CD14-positive monocyte (primary cell): ENCODE measurements around the gene MTHFR. TPM values are rescaled to one million over a fixed set of nuclear protein-coding genes. Genes with fewer than 3 reads are reported as not detected.

ENCODE experiments used
- DNase-seq, 3 donors: peaks; one replicate each; pipeline ENCODE4 v3.0.0-alpha.2; 2011 to 2022
- H2AFZ ChIP-seq: 2 replicates; pipeline ENCODE4 v1.6.0; 2012; ENCODE audit warnings: mild to moderate bottlenecking, low read depth, low read length, inconsistent platforms; ENCODE audit not compliant: insufficient read depth, poor library complexity, severe bottlenecking
- H3K27ac ChIP-seq, 2 donors: 1 replicate in 1 of 2; 2 replicates in 1 of 2; pipeline ENCODE4 v1.5.1; 2012 to 2013; ENCODE audit warnings: low read length in 2 of 2, control low read depth in 1 of 2, inconsistent platforms in 1 of 2, low read depth in 1 of 2, mild to moderate bottlenecking in 1 of 2
- H3K27me3 ChIP-seq, 2 donors: one replicate each; pipeline versions ENCODE4 v1.6.0 to v1.6.1; 2011 to 2013; ENCODE audit warnings: low read length in 2 of 2; ENCODE audit not compliant: control insufficient read depth in 2 of 2, insufficient read depth in 2 of 2
- H3K36me3 ChIP-seq, 2 donors: replicated peaks in 1 of 2; 1 replicate in 1 of 2; 2 replicates in 1 of 2; pipeline versions ENCODE4 v1.5.1 to v1.6.1; 2012 to 2013; ENCODE audit warnings: low read length in 2 of 2, control low read depth in 1 of 2, inconsistent platforms in 1 of 2, mild to moderate bottlenecking in 1 of 2; ENCODE audit not compliant: insufficient read depth in 2 of 2, control insufficient read depth in 1 of 2
- H3K4me1 ChIP-seq, 2 donors: 1 replicate in 1 of 2; 2 replicates in 1 of 2; pipeline versions ENCODE4 v1.5.1 to v1.6.1; 2012 to 2013; ENCODE audit warnings: low read length in 2 of 2, control low read depth in 1 of 2, inconsistent platforms in 1 of 2, mild to moderate bottlenecking in 1 of 2, moderate library complexity in 1 of 2; ENCODE audit not compliant: insufficient read depth in 2 of 2, control insufficient read depth in 1 of 2
- H3K4me2 ChIP-seq: replicated peaks from 2 replicates; pipeline ENCODE3; 2012; ENCODE audit warnings: low read length, moderate library complexity, mild to moderate bottlenecking; ENCODE audit not compliant: poor library complexity, severe bottlenecking; ENCODE audit errors: extremely low read depth
- H3K4me3 ChIP-seq, 3 experiments: fragments of 200-600 bp in 1 of 3; sonication (generic) in 1 of 3; replicated peaks in 1 of 3; 1 replicate in 2 of 3; 2 replicates in 1 of 3; pipeline ENCODE4 v1.5.1; 2011 to 2013; ENCODE audit warnings: low read length in 3 of 3, mild to moderate bottlenecking in 3 of 3, control low read depth in 2 of 3, low read depth in 2 of 3, inconsistent platforms in 1 of 3, moderate library complexity in 1 of 3
- H3K79me2 ChIP-seq: 2 replicates; pipeline ENCODE4 v1.6.0; 2012; ENCODE audit warnings: mild to moderate bottlenecking, control low read depth, inconsistent platforms, low read length, moderate library complexity; ENCODE audit not compliant: insufficient read depth
- H3K9ac ChIP-seq: 2 replicates; pipeline ENCODE4 v1.6.0; 2017; ENCODE audit warnings: low read length, mild to moderate bottlenecking; ENCODE audit not compliant: insufficient read depth, poor library complexity, severe bottlenecking
- H3K9me3 ChIP-seq, 2 donors: replicated peaks in 1 of 2; 1 replicate in 1 of 2; 2 replicates in 1 of 2; pipeline versions ENCODE4 v1.5.1 to v1.6.1; 2012 to 2013; ENCODE audit warnings: low read length in 2 of 2, control low read depth in 1 of 2; ENCODE audit not compliant: control insufficient read depth in 1 of 2, insufficient read depth in 1 of 2
- H4K20me1 ChIP-seq: 2 replicates; pipeline ENCODE4 v1.6.0; 2012; ENCODE audit warnings: mild to moderate bottlenecking, low read length, control low read depth, moderate library complexity; ENCODE audit not compliant: insufficient read depth
- H3K27ac Mint-ChIP-seq, 7 donors: one replicate each; pipeline ENCODE4 v1.8.0; 2020; ENCODE audit warnings: mild to moderate bottlenecking in 7 of 7, mixed read lengths in 7 of 7, moderate library complexity in 6 of 7, inconsistent platforms in 2 of 7
- H3K27me3 Mint-ChIP-seq, 3 donors: one replicate each; pipeline ENCODE4 v1.8.0; 2021 to 2022; ENCODE audit warnings: low read depth in 3 of 3, mild to moderate bottlenecking in 3 of 3, mixed read lengths in 3 of 3, moderate library complexity in 3 of 3, inconsistent platforms in 1 of 3
- H3K36me3 Mint-ChIP-seq, 2 donors: one replicate each; pipeline ENCODE4 v1.8.0; 2020; ENCODE audit warnings: mixed read lengths in 2 of 2, inconsistent platforms in 1 of 2, mild to moderate bottlenecking in 1 of 2
- H3K4me1 Mint-ChIP-seq: one replicate; pipeline ENCODE4 v1.8.0; 2020; ENCODE audit warnings: mild to moderate bottlenecking, mixed read lengths
- H3K4me3 Mint-ChIP-seq, 2 donors: one replicate each; pipeline ENCODE4 v1.8.0; 2020; ENCODE audit warnings: mild to moderate bottlenecking in 2 of 2, mixed read lengths in 2 of 2, moderate library complexity in 1 of 2
- H3K9me3 Mint-ChIP-seq, 7 donors: one replicate each; pipeline ENCODE4 v1.8.0; 2020 to 2022; ENCODE audit warnings: mixed read lengths in 7 of 7, mild to moderate bottlenecking in 6 of 7, moderate library complexity in 6 of 7, inconsistent platforms in 2 of 7
- WGBS: methylation state at CpG from one replicate; pipeline ENCODE4 v1.1.5; 2013; ENCODE audit warnings: missing lambda C conversion rate; ENCODE audit not compliant: insufficient coverage; 5-methylcytosine and 5-hydroxymethylcytosine counted together
- intact Hi-C, 2 donors: fragments of 100-400 bp; cut with micrococcal nuclease; formaldehyde crosslinking; loops; one replicate each; pipeline versions ENCODE4 v1.15.0 to v1.15.1; 2023
- polyA plus RNA-seq, 3 donors: library from polyadenylated mRNA; depleted of rRNA in 1 of 3; unstranded in 2 of 3; stranded (reverse) in 1 of 3; fragments of 300-500 nt in 2 of 3; fragments of >200 nt in 1 of 3; fragmentation: Illumina TruSeq in 2 of 3; gene quantifications; 1 replicate in 2 of 3; 2 replicates in 1 of 3; pipeline ENCODE4 v1.2.3, GENCODE V29; 2012 to 2021
- TF ChIP-seq, protein P1 (sequence below): fragments of 200-600 bp; IDR thresholded peaks from one replicate; pipeline ENCODE4 v1.8.0; 2022; ENCODE audit warnings: antibody characterized with exemption, mild to moderate bottlenecking

MTHFR gene
- polyA plus RNA-seq, 3 donors, result 4.5 to 41.9 (median 8.5) TPM

DNA sequence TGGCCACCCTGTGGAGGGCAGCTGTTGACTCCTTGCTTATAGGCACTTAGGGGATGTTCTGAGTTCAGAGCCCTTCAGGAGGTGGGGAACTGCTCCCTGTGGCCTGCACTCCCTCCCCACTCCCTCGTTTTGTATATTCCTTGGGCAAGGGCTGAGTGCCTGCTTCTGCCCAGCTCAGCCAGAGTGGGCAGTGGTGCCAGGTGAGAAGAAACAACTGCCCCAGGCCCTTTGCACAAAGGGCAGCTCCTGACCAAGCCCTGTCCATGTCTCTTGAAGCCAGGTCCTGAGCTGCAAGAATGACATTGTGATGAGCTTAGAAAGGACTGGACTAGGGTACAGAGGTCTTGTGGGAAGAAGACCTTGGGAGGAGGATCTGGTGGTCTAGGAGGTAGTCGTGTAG lies 67.7 kb downstream of the MTHFR start:
- Histone ChIP-seq H3K4me2 (peak overlapping the region; percentile 77), H3K9me3 (no peaks in the 10 kb centered on the region), H2AFZ (no peak overlapping the region), H3K27me3 (no peaks in the 10 kb centered on the region), H3K4me3 (peak overlapping the region; percentile 85 to 93 (median 88)), H3K27ac (peak overlapping the region; percentile 98), H4K20me1 (peaks cover 39% of the 10 kb centered on the region), H3K36me3 (peaks cover 2 to 21% of the 10 kb centered on the region in 2 donors), H3K79me2 (peaks cover 80% of the 10 kb centered on the region), H3K4me1 (peaks cover 74 to 85% of the 10 kb centered on the region in 2 donors), H3K9ac (peak overlapping the region; percentile 99)
- intact Hi-C loops, result loop anchor here (5.0 to 10.0 kb wide), 4 partner anchors 57 to 444 kb away; no protein-coding TSS in a partner anchor
- no CpG with 5 or more reads among the region's 2 CpGs for WGBS
- peak in 1 of 3 donors; percentile 30 for DNase-seq
- peaks cover 0 to 1% (median 1%) of the 10 kb centered on the region in 3 donors for H3K27me3 Mint-ChIP-seq
- H3K27ac Mint-ChIP-seq, result peak overlapping the region; percentile 98 to 100 (median 99)
- TF ChIP-seq, protein P1, sequence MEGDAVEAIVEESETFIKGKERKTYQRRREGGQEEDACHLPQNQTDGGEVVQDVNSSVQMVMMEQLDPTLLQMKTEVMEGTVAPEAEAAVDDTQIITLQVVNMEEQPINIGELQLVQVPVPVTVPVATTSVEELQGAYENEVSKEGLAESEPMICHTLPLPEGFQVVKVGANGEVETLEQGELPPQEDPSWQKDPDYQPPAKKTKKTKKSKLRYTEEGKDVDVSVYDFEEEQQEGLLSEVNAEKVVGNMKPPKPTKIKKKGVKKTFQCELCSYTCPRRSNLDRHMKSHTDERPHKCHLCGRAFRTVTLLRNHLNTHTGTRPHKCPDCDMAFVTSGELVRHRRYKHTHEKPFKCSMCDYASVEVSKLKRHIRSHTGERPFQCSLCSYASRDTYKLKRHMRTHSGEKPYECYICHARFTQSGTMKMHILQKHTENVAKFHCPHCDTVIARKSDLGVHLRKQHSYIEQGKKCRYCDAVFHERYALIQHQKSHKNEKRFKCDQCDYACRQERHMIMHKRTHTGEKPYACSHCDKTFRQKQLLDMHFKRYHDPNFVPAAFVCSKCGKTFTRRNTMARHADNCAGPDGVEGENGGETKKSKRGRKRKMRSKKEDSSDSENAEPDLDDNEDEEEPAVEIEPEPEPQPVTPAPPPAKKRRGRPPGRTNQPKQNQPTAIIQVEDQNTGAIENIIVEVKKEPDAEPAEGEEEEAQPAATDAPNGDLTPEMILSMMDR, result no peak
- no peaks in the 10 kb centered on the region for H3K9me3 Mint-ChIP-seq
- peaks cover 85% of the 10 kb centered on the region for H3K4me1 Mint-ChIP-seq
- H3K36me3 Mint-ChIP-seq, result peaks cover 17 to 36% of the 10 kb centered on the region in 2 donors
- H3K4me3 Mint-ChIP-seq, result peak overlapping the region; percentile 93 to 98

DNA sequence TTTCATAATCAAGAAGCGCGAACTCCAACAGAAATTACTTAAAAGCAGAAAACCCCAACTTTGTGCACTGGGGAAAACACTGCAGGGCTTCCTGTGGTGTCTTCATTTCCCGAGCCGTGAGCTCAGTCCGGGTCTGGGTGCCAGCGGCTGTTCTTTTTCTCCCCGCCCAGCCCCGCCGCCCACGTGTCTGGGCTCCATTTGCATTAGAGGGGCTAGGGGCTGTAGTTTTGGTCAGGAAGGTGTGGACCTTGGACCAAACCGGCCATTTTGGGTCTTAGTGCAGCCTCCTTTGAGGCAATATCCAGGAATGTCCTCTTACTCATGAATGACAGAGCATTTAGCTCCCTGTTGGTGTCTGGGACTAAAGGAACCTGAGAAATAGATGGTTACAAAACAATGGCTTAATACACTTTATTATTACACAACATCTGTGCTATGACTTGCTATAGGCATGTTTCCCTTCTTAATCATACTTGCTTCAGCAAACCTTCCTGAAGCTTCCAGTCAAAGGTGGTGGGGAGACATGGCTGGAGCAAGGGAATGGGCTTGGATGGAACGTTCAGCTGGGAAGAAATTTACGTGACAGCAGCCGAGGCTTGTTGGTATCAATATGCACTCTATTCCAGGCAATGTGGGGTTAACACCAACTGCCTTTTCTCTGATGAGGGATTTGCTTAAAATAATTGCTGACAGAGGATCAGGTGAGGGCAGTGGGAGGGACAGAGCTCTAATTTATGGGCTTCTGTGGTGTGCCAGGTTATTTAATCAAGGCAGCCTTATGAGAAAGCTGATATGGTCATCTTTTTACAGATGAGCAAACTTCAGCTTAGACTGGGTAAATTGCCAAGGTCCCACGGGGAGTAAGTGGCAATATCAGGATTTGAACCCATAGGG lies 68.8 kb downstream of the MTHFR start:
- no peaks in the 10 kb centered on the region for H3K9me3 Mint-ChIP-seq
- peaks cover 12 to 25% of the 10 kb centered on the region in 2 donors for H3K36me3 Mint-ChIP-seq
- H3K27ac Mint-ChIP-seq, result peak overlapping the region; percentile 98 to 100 (median 99)
- no peaks in the 10 kb centered on the region for H3K9me3 ChIP-seq
- peak overlapping the region; percentile 77 for H3K4me2 ChIP-seq
- H3K4me3 Mint-ChIP-seq, result peak overlapping the region; percentile 93 to 98
- DNase-seq, result peak; percentile 87 to 99 (median 97)
- peaks cover 0 to 1% (median 1%) of the 10 kb centered on the region in 3 donors for H3K27me3 Mint-ChIP-seq
- H3K4me3 ChIP-seq, result peak overlapping the region; percentile 85 to 93 (median 88)
- H3K27ac ChIP-seq, result peak overlapping the region; percentile 98
- WGBS, result 9% methylated on average over 9 of the region's 15 CpGs
- peaks cover 83 to 90% of the 10 kb centered on the region in 2 donors for H3K4me1 ChIP-seq
- H3K27me3 ChIP-seq, result no peaks in the 10 kb centered on the region
- H4K20me1 ChIP-seq, result peaks cover 28% of the 10 kb centered on the region
- peak overlapping the region; percentile 99 for H3K9ac ChIP-seq
- peaks cover 69% of the 10 kb centered on the region for H3K79me2 ChIP-seq
- H3K36me3 ChIP-seq, result peaks cover 2 to 10% of the 10 kb centered on the region in 2 donors
- H3K4me1 Mint-ChIP-seq, result peaks cover 87% of the 10 kb centered on the region
- intact Hi-C loops, result loop anchor here (5.0 to 10.0 kb wide), 4 partner anchors 58 to 445 kb away; no protein-coding TSS in a partner anchor
- TF ChIP-seq, protein P1, result no peak
- peak overlapping the region; percentile 73 for H2AFZ ChIP-seq
